GM12864 (cell line): ENCODE measurements around the gene PTEN.
"Not testable (repeated sequence)": the region's sequence is repeated elsewhere in the genome, so short reads cannot be mapped to it uniquely, and the experiment has no call there.

Source experiments
- DNase-seq: peaks from one replicate; pipeline ENCODE4 v3.0.0-alpha.2; 2011; ENCODE audit warnings: low read depth
- H3K4me3 ChIP-seq: 2 replicates; pipeline ENCODE4 v1.5.1; 2011; ENCODE audit warnings: mild to moderate bottlenecking, low read depth, low read length, control low read depth
- TF ChIP-seq, protein P1 (sequence below): IDR thresholded peaks from 2 replicates; pipeline ENCODE4 v1.5.1; 2011; ENCODE audit warnings: low read depth, mild to moderate bottlenecking, moderate library complexity, low read length, control low read depth, inconsistent platforms; ENCODE audit errors: missing control alignments

PTEN gene

GRCh38 chr10:87887146-87887545, 23.7 kb downstream of the PTEN start:
- DNase-seq, result no peak
- no peak overlapping the region for H3K4me3 ChIP-seq
- TF ChIP-seq, protein P1, sequence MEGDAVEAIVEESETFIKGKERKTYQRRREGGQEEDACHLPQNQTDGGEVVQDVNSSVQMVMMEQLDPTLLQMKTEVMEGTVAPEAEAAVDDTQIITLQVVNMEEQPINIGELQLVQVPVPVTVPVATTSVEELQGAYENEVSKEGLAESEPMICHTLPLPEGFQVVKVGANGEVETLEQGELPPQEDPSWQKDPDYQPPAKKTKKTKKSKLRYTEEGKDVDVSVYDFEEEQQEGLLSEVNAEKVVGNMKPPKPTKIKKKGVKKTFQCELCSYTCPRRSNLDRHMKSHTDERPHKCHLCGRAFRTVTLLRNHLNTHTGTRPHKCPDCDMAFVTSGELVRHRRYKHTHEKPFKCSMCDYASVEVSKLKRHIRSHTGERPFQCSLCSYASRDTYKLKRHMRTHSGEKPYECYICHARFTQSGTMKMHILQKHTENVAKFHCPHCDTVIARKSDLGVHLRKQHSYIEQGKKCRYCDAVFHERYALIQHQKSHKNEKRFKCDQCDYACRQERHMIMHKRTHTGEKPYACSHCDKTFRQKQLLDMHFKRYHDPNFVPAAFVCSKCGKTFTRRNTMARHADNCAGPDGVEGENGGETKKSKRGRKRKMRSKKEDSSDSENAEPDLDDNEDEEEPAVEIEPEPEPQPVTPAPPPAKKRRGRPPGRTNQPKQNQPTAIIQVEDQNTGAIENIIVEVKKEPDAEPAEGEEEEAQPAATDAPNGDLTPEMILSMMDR, result no peak

DNA sequence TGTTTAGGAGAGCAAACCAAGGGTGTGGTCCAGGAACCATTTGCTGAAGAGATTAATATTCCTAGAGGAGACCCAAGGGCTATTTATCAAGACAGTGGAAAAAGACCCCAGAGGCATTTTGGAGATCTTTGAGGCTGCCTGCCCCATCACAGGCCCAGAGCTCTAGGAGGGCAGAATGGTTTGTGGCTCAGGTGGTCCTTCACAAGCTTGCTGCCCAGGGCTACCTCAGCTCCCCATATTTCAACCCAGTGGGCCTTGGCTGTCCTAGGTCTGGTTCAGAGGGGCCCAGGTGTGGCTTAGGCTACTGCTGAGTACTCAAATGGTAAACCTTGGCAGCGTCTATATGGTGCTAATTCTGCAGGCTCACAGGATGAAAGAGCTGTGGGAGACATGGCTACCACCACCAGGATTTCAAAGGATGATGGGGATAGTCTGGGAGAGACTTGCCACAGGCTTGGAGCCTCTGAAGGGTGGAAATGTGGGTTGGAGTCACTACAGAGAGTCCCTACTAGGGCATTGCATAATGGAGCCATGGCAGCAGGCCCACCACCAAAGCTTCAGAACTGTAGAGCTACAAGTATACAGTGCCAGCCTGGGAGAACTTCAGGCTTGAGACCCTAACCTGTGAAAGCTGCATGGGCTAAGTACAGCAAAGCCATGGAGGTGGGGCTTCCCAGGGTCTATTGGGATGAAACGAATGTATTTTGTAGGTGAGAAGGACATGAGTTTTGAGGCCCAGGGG, 24.3 kb downstream of the PTEN start:
- DNase-seq, result no peak
- no peak overlapping the region for H3K4me3 ChIP-seq
- TF ChIP-seq, protein P1, result no peak

DNA sequence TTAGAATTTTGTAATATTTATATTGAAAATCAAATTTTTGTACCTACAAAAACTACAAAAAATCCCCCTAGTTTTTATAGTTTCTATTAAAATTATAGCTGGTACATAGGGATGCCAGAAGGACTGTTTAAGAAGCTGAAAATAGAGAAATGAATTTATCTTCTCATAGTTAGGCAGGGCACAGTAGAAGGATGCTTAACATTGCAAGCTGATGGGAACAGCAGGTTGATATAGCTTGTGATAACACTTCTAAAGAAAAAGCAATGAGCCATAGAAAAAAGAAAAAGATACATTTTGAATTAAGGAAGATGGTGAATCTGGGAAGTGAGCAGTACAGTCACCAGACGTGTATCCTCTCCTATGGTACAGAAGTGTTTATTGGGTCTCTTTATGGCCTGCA, 32.0 kb downstream of the PTEN start:
- H3K4me3 ChIP-seq, result no peak overlapping the region
- TF ChIP-seq, protein P1, result no peak
- no peak for DNase-seq

- TF ChIP-seq, protein P1, result no peak
- no peak for DNase-seq
- no peak overlapping the region for H3K4me3 ChIP-seq
Observed at GRCh38 chr10:87896216-87896615, 32.8 kb downstream of the PTEN start.

GRCh38 chr10:87897957-87898356, 34.5 kb downstream of the PTEN start:
- not testable (repeated sequence) for DNase-seq, H3K4me3 ChIP-seq

- not testable (repeated sequence) for DNase-seq, H3K4me3 ChIP-seq
Observed at GRCh38 chr10:87903396-87903795, 40.0 kb downstream of the PTEN start.

DNA sequence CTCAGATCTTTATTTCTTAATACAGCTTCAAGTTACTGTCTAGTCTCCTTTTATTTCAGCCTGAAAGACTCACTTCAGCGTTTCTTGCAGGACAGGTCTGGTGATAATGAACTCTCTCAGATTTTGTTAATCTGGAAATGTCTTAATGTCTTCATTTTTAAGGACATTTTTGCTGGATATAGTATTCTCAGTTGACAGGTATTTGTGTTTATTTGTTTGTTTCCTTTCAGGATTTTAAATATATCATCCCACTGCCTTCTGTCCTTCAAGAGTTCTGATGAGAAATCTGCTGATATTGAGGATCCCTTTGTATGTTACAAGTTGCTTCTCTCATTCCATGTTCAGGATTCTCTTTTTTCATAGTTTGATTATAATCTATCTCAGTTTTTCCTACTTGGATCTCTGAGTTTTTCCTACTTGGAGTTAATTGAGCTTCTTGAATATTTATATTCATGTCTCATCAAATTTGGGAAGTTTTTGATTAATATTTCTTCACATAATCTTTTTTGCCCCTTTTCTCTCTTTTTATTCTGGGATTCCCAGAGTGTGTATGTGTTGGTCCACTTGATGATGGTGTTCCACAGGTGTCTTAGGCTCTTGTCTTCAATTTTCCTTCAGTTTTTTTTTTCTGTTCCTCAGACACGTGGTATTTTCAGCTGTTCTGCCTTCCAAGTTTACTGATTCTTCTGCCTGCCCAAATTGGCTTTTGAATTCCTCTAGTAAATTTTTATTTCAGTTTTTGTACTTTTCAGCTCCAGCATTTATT, 49.9 kb downstream of the PTEN start:
- TF ChIP-seq, protein P1, result no peak
- DNase-seq, result no peak
- H3K4me3 ChIP-seq, result no peak overlapping the region

DNA sequence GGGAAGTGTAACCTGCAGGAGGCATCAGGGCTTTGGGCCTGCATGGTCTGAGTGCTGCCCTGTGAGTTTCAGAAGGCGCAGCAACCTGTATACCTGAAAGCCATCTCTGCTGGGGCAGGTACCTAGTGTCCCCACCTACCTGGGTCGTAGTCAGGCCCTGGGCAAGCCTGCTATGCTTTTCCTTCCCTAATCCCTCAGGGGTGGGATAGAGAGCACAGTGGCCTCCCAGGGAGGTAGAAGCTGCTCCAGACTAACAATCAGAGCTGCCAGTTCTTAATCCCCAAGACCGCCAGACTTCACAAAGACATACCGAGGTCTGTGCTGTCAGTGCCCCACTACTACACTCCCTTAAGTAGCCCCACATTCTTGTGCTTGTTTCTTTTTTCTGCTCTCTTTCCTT, 52.0 kb downstream of the PTEN start:
- no peak overlapping the region for H3K4me3 ChIP-seq
- no peak for DNase-seq
- TF ChIP-seq, protein P1, result no peak
